ENCODE data around the gene DIPK1A.
"Not testable (repeated sequence)": the region's sequence is repeated elsewhere in the genome, so short reads cannot be mapped to it uniquely, and the experiment has no call there.

The DIPK1A gene

GRCh38 chr1:92980732-92981647 lies 19.7 kb upstream of the DIPK1A start:
- DNase-seq (ENCODE audit: extremely low read depth in 1 of 2, low read depth in 1 of 2), result no peak

GRCh38 chr1:92975551-92976232 lies 14.4 kb upstream of the DIPK1A start:
- DNase-seq (ENCODE audit: extremely low read depth in 1 of 2, low read depth in 1 of 2), result no peak

- not testable (repeated sequence) for DNase-seq (ENCODE audit: extremely low read depth in 1 of 2, low read depth in 1 of 2)
Observed at GRCh38 chr1:92974112-92974511, 12.8 kb upstream of the DIPK1A start.

- no peak for DNase-seq (ENCODE audit: extremely low read depth in 1 of 2, low read depth in 1 of 2)
Observed at GRCh38 chr1:92973203-92973897, 12.1 kb upstream of the DIPK1A start.

GRCh38 chr1:92972409-92973129 lies 11.3 kb upstream of the DIPK1A start:
- DNase-seq (ENCODE audit: extremely low read depth in 1 of 2, low read depth in 1 of 2), result no peak

GRCh38 chr1:92971932-92972331 lies 10.7 kb upstream of the DIPK1A start:
- not testable (repeated sequence) for DNase-seq (ENCODE audit: extremely low read depth in 1 of 2, low read depth in 1 of 2)

GRCh38 chr1:92970990-92971689 lies 9.9 kb upstream of the DIPK1A start:
- DNase-seq (ENCODE audit: extremely low read depth in 1 of 2, low read depth in 1 of 2), result no peak

- no peak for DNase-seq (ENCODE audit: extremely low read depth in 1 of 2, low read depth in 1 of 2)
Observed at GRCh38 chr1:92969517-92969916, 8.3 kb upstream of the DIPK1A start.

- DNase-seq (ENCODE audit: extremely low read depth in 1 of 2, low read depth in 1 of 2), result no peak
Observed at GRCh38 chr1:92968138-92969032, 7.1 kb upstream of the DIPK1A start.

- no peak for DNase-seq (ENCODE audit: extremely low read depth in 1 of 2, low read depth in 1 of 2)
Observed at GRCh38 chr1:92964998-92965397, 3.7 kb upstream of the DIPK1A start.

- DNase-seq (ENCODE audit: extremely low read depth in 1 of 2, low read depth in 1 of 2), result no peak
Observed at GRCh38 chr1:92964316-92964715, 3.1 kb upstream of the DIPK1A start.

- peak in 1 of 2 donors; percentile 21 for DNase-seq (ENCODE audit: extremely low read depth in 1 of 2, low read depth in 1 of 2)
Observed at GRCh38 chr1:92961896-92962752, 862 bp upstream of the DIPK1A start.

- peak in 1 of 2 donors; percentile 34 for DNase-seq (ENCODE audit: extremely low read depth in 1 of 2, low read depth in 1 of 2)
Observed at GRCh38 chr1:92960395-92961130, 699 bp downstream of the DIPK1A start.

GRCh38 chr1:92958203-92958970 lies 2.9 kb downstream of the DIPK1A start:
- DNase-seq (ENCODE audit: extremely low read depth in 1 of 2, low read depth in 1 of 2), result no peak

- DNase-seq (ENCODE audit: extremely low read depth in 1 of 2, low read depth in 1 of 2), result no peak
Observed at GRCh38 chr1:92957030-92957734, 4.1 kb downstream of the DIPK1A start.

Measured in activated CD8-positive, alpha-beta memory T cell treated with anti-CD3 and anti-CD28 coated beads for 1 hour (primary cell).